Neural cell (in vitro differentiated cells): ENCODE results near the gene EID1. TPM values are rescaled to one million over a fixed set of nuclear protein-coding genes. Genes with fewer than 3 reads are reported as not detected.

Experiments
- H2AFZ ChIP-seq: fragments of 200-600, 300-800 bp; sonication (generic), shearing (Covaris generic); 2 replicates; pipeline ENCODE4 v1.6.0; 2014; ENCODE audit warnings: low read depth, mild to moderate bottlenecking, antibody characterized with exemption, low read length, moderate library complexity
- H3F3A ChIP-seq: fragments of 200-600 bp; shearing (Covaris generic); 2 replicates; pipeline ENCODE4 v1.6.1; 2016; ENCODE audit warnings: mild to moderate bottlenecking, moderate library complexity, mixed read lengths, antibody characterized with exemption, low read length; ENCODE audit not compliant: insufficient read depth, poor library complexity, severe bottlenecking
- H3K27ac ChIP-seq: fragments of 200-600, 300-800 bp; sonication (generic), shearing (Covaris generic); 2 replicates; pipeline ENCODE4 v1.5.1; 2014; ENCODE audit warnings: mild to moderate bottlenecking, low read length, moderate library complexity
- H3K27me3 ChIP-seq: fragments of 300-800, 200-600 bp; sonication (generic), shearing (Covaris generic); 2 replicates; pipeline ENCODE4 v1.6.0; 2014; ENCODE audit warnings: mild to moderate bottlenecking, low read depth, low read length, moderate library complexity; ENCODE audit not compliant: insufficient read depth
- H3K36me3 ChIP-seq: fragments of 300-800, 200-600 bp; sonication (generic), shearing (Covaris generic); 2 replicates; pipeline ENCODE4 v1.5.1; 2014; ENCODE audit warnings: mild to moderate bottlenecking, antibody characterized with exemption, low read length, moderate library complexity; ENCODE audit not compliant: insufficient read depth
- H3K4me2 ChIP-seq: fragments of 300-800, 200-600 bp; sonication (generic), shearing (Covaris generic); 2 replicates; pipeline ENCODE4 v1.6.0; 2014; ENCODE audit warnings: mild to moderate bottlenecking, low read length
- H3K4me3 ChIP-seq: fragments of 300-800, 200-600 bp; sonication (generic), shearing (Covaris generic); 2 replicates; pipeline ENCODE4 v1.5.1; 2014; ENCODE audit warnings: mild to moderate bottlenecking, low read length, moderate library complexity
- H3K79me2 ChIP-seq: fragments of 200-600 bp; shearing (Covaris generic); replicated peaks from 2 replicates; pipeline ENCODE4 v1.6.0; 2014; ENCODE audit warnings: mild to moderate bottlenecking, low read length, moderate library complexity; ENCODE audit not compliant: insufficient read depth
- H3K9ac ChIP-seq: fragments of 300-800, 200-600 bp; sonication (generic), shearing (Covaris generic); 2 replicates; pipeline ENCODE4 v1.6.1; 2016; ENCODE audit warnings: mild to moderate bottlenecking, low read length, mixed read lengths
- H3K9me2 ChIP-seq: fragments of 200-600 bp; shearing (Covaris generic); 2 replicates; pipeline ENCODE4 v1.6.1; 2016; ENCODE audit warnings: mild to moderate bottlenecking, low read length, mixed read lengths; ENCODE audit not compliant: insufficient read depth
- H3K9me3 ChIP-seq: fragments of 200-600, 300-800 bp; sonication (generic), shearing (Covaris generic); 2 replicates; pipeline ENCODE4 v1.6.1; 2016; ENCODE audit warnings: mild to moderate bottlenecking, mixed run types, low read length, moderate library complexity, mixed read lengths
- H4K20me1 ChIP-seq: fragments of 200-600 bp; shearing (Covaris generic); 2 replicates; pipeline ENCODE4 v1.6.1; 2016; ENCODE audit warnings: mild to moderate bottlenecking, mixed run types; ENCODE audit not compliant: insufficient read depth
- CTCF ChIP-seq: fragments of 450-650 bp; IDR thresholded peaks from 2 replicates; pipeline ENCODE4 v1.5.1; 2014; ENCODE audit warnings: antibody characterized with exemption, mild to moderate bottlenecking, moderate library complexity; ENCODE audit not compliant: poor library complexity, severe bottlenecking
- EP300 ChIP-seq: fragments of 450-650 bp; conservative IDR thresholded peaks from 2 replicates; pipeline ENCODE4 v1.6.1; 2014; ENCODE audit warnings: antibody characterized with exemption, mild to moderate bottlenecking, moderate library complexity; ENCODE audit not compliant: poor library complexity, severe bottlenecking
- EZH2 ChIP-seq: fragments of 200-600, 300-800 bp; shearing (Covaris generic), sonication (generic); IDR thresholded peaks from 2 replicates; pipeline ENCODE4 v1.6.1; 2014; ENCODE audit warnings: antibody characterized with exemption, low read length, borderline replicate concordance, mild to moderate bottlenecking; ENCODE audit not compliant: insufficient read depth, poor library complexity, severe bottlenecking
- MXI1 ChIP-seq: fragments of 450-650 bp; conservative IDR thresholded peaks from 2 replicates; pipeline ENCODE4 v1.6.1; 2014; ENCODE audit warnings: antibody characterized with exemption, mild to moderate bottlenecking; ENCODE audit not compliant: poor library complexity, severe bottlenecking
- POLR2AphosphoS5 ChIP-seq: IDR thresholded peaks from 2 replicates; pipeline ENCODE4 v1.6.1; 2012
- RAD21 ChIP-seq: fragments of 450-650 bp; conservative IDR thresholded peaks from 2 replicates; pipeline ENCODE4 v1.6.1; 2014; ENCODE audit warnings: antibody characterized with exemption, mild to moderate bottlenecking, moderate library complexity
- SMC3 ChIP-seq: fragments of 450-650 bp; conservative IDR thresholded peaks from 2 replicates; pipeline ENCODE4 v1.6.1; 2014; ENCODE audit warnings: antibody characterized with exemption, mild to moderate bottlenecking, moderate library complexity; ENCODE audit not compliant: poor library complexity
- TAF1 ChIP-seq: IDR thresholded peaks from 2 replicates; pipeline ENCODE4 v1.6.1; 2012; ENCODE audit warnings: low read depth
- polyA plus RNA-seq: library from polyadenylated mRNA; depleted of rRNA; stranded (reverse); fragments of >200 nt; gene quantifications from 2 replicates; pipeline ENCODE4 v1.2.3, GENCODE V29; 2014
- TF ChIP-seq, protein P1 (sequence below): IDR thresholded peaks from 2 replicates; pipeline ENCODE4 v1.6.1; 2012; ENCODE audit warnings: borderline replicate concordance

Gene EID1
- polyA plus RNA-seq, 1 donor from 2014 or later = 530 TPM

- Histone ChIP-seq H3K4me3 (no peak overlapping the region), H3K9ac (no peak overlapping the region), H2AFZ (no peak overlapping the region), H3K4me2 (no peak overlapping the region), H3K27ac (no peak overlapping the region), H3K27me3 (no peaks in the 10 kb centered on the region), H3K9me2 (no peaks in the 10 kb centered on the region), H4K20me1 (no peaks in the 10 kb centered on the region), H3F3A (no peaks in the 10 kb centered on the region), H3K36me3 (no peaks in the 10 kb centered on the region), H3K9me3 (no peaks in the 10 kb centered on the region), H3K79me2 (no peaks in the 10 kb centered on the region)
- TF ChIP-seq EP300 (no peak), RAD21 (no peak), SMC3 (no peak), MXI1 (no peak), TAF1 (no peak), POLR2AphosphoS5 (no peak), CTCF (no peak), EZH2 (no peak)
- TF ChIP-seq, protein P1, sequence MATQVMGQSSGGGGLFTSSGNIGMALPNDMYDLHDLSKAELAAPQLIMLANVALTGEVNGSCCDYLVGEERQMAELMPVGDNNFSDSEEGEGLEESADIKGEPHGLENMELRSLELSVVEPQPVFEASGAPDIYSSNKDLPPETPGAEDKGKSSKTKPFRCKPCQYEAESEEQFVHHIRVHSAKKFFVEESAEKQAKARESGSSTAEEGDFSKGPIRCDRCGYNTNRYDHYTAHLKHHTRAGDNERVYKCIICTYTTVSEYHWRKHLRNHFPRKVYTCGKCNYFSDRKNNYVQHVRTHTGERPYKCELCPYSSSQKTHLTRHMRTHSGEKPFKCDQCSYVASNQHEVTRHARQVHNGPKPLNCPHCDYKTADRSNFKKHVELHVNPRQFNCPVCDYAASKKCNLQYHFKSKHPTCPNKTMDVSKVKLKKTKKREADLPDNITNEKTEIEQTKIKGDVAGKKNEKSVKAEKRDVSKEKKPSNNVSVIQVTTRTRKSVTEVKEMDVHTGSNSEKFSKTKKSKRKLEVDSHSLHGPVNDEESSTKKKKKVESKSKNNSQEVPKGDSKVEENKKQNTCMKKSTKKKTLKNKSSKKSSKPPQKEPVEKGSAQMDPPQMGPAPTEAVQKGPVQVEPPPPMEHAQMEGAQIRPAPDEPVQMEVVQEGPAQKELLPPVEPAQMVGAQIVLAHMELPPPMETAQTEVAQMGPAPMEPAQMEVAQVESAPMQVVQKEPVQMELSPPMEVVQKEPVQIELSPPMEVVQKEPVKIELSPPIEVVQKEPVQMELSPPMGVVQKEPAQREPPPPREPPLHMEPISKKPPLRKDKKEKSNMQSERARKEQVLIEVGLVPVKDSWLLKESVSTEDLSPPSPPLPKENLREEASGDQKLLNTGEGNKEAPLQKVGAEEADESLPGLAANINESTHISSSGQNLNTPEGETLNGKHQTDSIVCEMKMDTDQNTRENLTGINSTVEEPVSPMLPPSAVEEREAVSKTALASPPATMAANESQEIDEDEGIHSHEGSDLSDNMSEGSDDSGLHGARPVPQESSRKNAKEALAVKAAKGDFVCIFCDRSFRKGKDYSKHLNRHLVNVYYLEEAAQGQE = no peak
Measured at GRCh38 chr15:48904758-48905157, 26.8 kb downstream of the EID1 start.

GRCh38 chr15:48905216-48905615, 27.3 kb downstream of the EID1 start:
- Histone ChIP-seq H3K9ac (no peak overlapping the region), H3K36me3 (no peaks in the 10 kb centered on the region), H3K4me3 (no peak overlapping the region), H3K79me2 (no peaks in the 10 kb centered on the region), H2AFZ (no peak overlapping the region), H3K4me2 (no peak overlapping the region), H4K20me1 (no peaks in the 10 kb centered on the region), H3F3A (no peaks in the 10 kb centered on the region), H3K9me3 (no peaks in the 10 kb centered on the region), H3K27me3 (no peaks in the 10 kb centered on the region), H3K9me2 (no peaks in the 10 kb centered on the region), H3K27ac (no peak overlapping the region)
- TF ChIP-seq RAD21 (no peak), EZH2 (no peak), MXI1 (no peak), EP300 (no peak), POLR2AphosphoS5 (no peak), CTCF (no peak), SMC3 (no peak)
- TF ChIP-seq, protein P1 = no peak
